GM12878 (cell line): Measurements from ENCODE around the gene RAC3.

Experiments
- RFX5 ChIP-seq: IDR thresholded peaks from 2 replicates; pipeline ENCODE4 v1.6.1; 2011; ENCODE audit warnings: low read depth, low read length, improper control_type of control experiment
- TF ChIP-seq, protein P1 (sequence below): fragments of 450-650 bp; IDR thresholded peaks from 2 replicates; pipeline ENCODE4 v1.6.1; 2016; ENCODE audit warnings: mild to moderate bottlenecking
- TF ChIP-seq, protein P2 (sequence below), 3 experiments: IDR thresholded peaks in 2 of 3; conservative IDR thresholded peaks in 1 of 3; 2 replicates each; pipeline ENCODE4 v1.5.1; 2011; ENCODE audit warnings: low read depth in 3 of 3, low read length in 3 of 3, mild to moderate bottlenecking in 3 of 3, control low read depth in 2 of 3, moderate library complexity in 2 of 3, inconsistent platforms in 1 of 3, mixed read lengths in 1 of 3; ENCODE audit not compliant: control insufficient read depth in 2 of 3, insufficient read depth in 1 of 3; ENCODE audit errors: extremely low read depth in 1 of 3

- TF ChIP-seq, protein P1, sequence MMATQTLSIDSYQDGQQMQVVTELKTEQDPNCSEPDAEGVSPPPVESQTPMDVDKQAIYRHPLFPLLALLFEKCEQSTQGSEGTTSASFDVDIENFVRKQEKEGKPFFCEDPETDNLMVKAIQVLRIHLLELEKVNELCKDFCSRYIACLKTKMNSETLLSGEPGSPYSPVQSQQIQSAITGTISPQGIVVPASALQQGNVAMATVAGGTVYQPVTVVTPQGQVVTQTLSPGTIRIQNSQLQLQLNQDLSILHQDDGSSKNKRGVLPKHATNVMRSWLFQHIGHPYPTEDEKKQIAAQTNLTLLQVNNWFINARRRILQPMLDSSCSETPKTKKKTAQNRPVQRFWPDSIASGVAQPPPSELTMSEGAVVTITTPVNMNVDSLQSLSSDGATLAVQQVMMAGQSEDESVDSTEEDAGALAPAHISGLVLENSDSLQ, result no peak
- TF ChIP-seq, protein P2, sequence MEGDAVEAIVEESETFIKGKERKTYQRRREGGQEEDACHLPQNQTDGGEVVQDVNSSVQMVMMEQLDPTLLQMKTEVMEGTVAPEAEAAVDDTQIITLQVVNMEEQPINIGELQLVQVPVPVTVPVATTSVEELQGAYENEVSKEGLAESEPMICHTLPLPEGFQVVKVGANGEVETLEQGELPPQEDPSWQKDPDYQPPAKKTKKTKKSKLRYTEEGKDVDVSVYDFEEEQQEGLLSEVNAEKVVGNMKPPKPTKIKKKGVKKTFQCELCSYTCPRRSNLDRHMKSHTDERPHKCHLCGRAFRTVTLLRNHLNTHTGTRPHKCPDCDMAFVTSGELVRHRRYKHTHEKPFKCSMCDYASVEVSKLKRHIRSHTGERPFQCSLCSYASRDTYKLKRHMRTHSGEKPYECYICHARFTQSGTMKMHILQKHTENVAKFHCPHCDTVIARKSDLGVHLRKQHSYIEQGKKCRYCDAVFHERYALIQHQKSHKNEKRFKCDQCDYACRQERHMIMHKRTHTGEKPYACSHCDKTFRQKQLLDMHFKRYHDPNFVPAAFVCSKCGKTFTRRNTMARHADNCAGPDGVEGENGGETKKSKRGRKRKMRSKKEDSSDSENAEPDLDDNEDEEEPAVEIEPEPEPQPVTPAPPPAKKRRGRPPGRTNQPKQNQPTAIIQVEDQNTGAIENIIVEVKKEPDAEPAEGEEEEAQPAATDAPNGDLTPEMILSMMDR (IDR thresholded peaks at IDR 0.05 in 2 of 3, conservative IDR thresholded peaks at IDR 0.05 in 1 of 3; ENCODE audit: control insufficient read depth in 2 of 3, extremely low read depth in 1 of 3, insufficient read depth in 1 of 3, low read depth in 3 of 3, low read length in 3 of 3), result no peak
- no peak for TF ChIP-seq RFX5
These were observed 35.8 kb upstream of the RAC3 start for GRCh38 chr17:81995463-81996231.
